SH-SY5Y (cell line): ENCODE results near the gene ZNF296.

Experiments
- GATA2 ChIP-seq: IDR thresholded peaks from 2 replicates; pipeline ENCODE4 v1.6.1; 2011; ENCODE audit warnings: mild to moderate bottlenecking, low read depth, low read length
- GATA3 ChIP-seq: IDR thresholded peaks from 2 replicates; pipeline ENCODE4 v1.6.1; 2011; ENCODE audit warnings: low read depth, mild to moderate bottlenecking, low read length, moderate library complexity

- no peak for TF ChIP-seq GATA2
- no peak for TF ChIP-seq GATA3
Measured at GRCh38 chr19:45027371-45027770, 48.9 kb downstream of the ZNF296 start.
